Ascending aorta (tissue), 2 donors: Measurements from ENCODE around the gene MAB21L2. TPM values are rescaled to one million over a fixed set of nuclear protein-coding genes. Genes with fewer than 3 reads are reported as not detected.

Source experiments
- DNase-seq, 2 donors: peaks; one replicate each; pipeline ENCODE4 v3.0.0-alpha.2; 2019; ENCODE audit warnings: low spot score in 2 of 2
- H3K27ac ChIP-seq, 2 donors: fragments of 200-600 bp; sonication (generic); one replicate each; pipeline ENCODE4 v1.5.1; 2016 to 2017; ENCODE audit warnings: mild to moderate bottlenecking in 1 of 2
- H3K27me3 ChIP-seq: fragments of 200-600 bp; sonication (generic); one replicate; pipeline ENCODE4 v1.5.1; 2017
- H3K36me3 ChIP-seq, 2 donors: fragments of 200-600 bp; sonication (generic); one replicate each; pipeline ENCODE4 v1.5.1; 2016
- H3K4me1 ChIP-seq, 2 donors: fragments of 200-600 bp; sonication (generic); one replicate each; pipeline ENCODE4 v1.5.1; 2016 to 2017; ENCODE audit warnings: mild to moderate bottlenecking in 1 of 2
- H3K4me3 ChIP-seq, 2 donors: fragments of 200-600 bp; sonication (generic); one replicate each; pipeline ENCODE4 v1.5.1; 2016 to 2017; ENCODE audit warnings: mild to moderate bottlenecking in 1 of 2
- H3K9me3 ChIP-seq, 2 donors: fragments of 200-600 bp; sonication (generic); one replicate each; pipeline ENCODE4 v1.5.1; 2016
- CTCF ChIP-seq, 3 experiments: fragments of 200-600 bp in 2 of 3; fragments of 450-650 bp in 1 of 3; sonication (generic) in 2 of 3; IDR thresholded peaks; one replicate each; pipeline ENCODE4 v1.5.1; 2016 to 2019; ENCODE audit warnings: antibody characterized with exemption in 3 of 3, mild to moderate bottlenecking in 1 of 3, moderate library complexity in 1 of 3
- intact Hi-C: fragments of 100-400 bp; cut with DNase I; formaldehyde crosslinking; loops from one replicate; pipeline ENCODE4 v1.15.1; 2023
- total RNA-seq: library from RNA; depleted of rRNA; stranded (reverse); fragments of >200 nt; gene quantifications from one replicate; pipeline ENCODE4 v1.1.0, GENCODE V29; 2016

Gene MAB21L2
- total RNA-seq, 1 donor from 2014 or later, result not detected

GRCh38 chr4:150625033-150625432 lies 43.1 kb downstream of the MAB21L2 start:
- Histone ChIP-seq H3K4me3 (no peak overlapping the region), H3K4me1 (no peaks in the 10 kb centered on the region), H3K27me3 (no peaks in the 10 kb centered on the region), H3K27ac (no peak overlapping the region), H3K9me3 (no peaks in the 10 kb centered on the region), H3K36me3 (no peaks in the 10 kb centered on the region)
- intact Hi-C loops, result no loop called here
- no peak for TF ChIP-seq CTCF (IDR thresholded peaks at IDR 0.05)
- no peak for DNase-seq

- Histone ChIP-seq H3K27me3 (no peaks in the 10 kb centered on the region), H3K36me3 (no peaks in the 10 kb centered on the region), H3K27ac (no peak overlapping the region), H3K4me1 (no peaks in the 10 kb centered on the region), H3K9me3 (no peaks in the 10 kb centered on the region), H3K4me3 (no peak overlapping the region)
- no peak for TF ChIP-seq CTCF (IDR thresholded peaks at IDR 0.05)
- DNase-seq, result no peak
- intact Hi-C loops, result no loop called here
These were observed 46.1 kb downstream of the MAB21L2 start for GRCh38 chr4:150628073-150628472.

GRCh38 chr4:150632639-150633038 lies 50.7 kb downstream of the MAB21L2 start:
- peaks cover 0 to 8% of the 10 kb centered on the region in 2 donors for H3K9me3 ChIP-seq
- no peaks in the 10 kb centered on the region for H3K27me3 ChIP-seq
- no peaks in the 10 kb centered on the region for H3K4me1 ChIP-seq
- no peak for DNase-seq
- no peaks in the 10 kb centered on the region for H3K36me3 ChIP-seq
- H3K27ac ChIP-seq, result no peak overlapping the region
- no peak for TF ChIP-seq CTCF (IDR thresholded peaks at IDR 0.05)
- intact Hi-C loops, result no loop called here
- no peak overlapping the region for H3K4me3 ChIP-seq
